ENCODE data around the gene ARHGEF28.

DNA sequence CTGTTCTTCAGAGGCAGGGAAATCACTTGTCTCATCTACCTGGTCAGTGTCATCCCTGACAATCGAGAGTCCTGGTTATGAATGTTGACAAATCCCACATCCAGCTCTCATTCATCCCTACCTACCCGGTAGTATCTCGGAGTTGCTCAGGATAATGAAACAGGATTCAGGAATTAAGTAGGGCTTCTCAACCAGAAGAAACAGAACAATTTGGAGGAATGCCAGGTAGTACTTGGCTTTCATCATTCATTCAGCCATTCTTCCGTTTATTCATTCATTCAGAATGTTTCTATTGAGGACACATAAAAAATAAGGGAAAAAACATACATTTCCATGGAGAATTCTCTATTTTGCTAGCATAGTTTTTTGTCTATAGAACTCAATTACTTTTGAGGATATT, 195.0 kb downstream of the ARHGEF28 start:
- TF ChIP-seq CTCF (IDR thresholded peaks at IDR 0.05) (no peak), POLR2A (IDR thresholded peaks at IDR 0.05) (no peak)
